Activated CD4-positive, alpha-beta T cell treated with anti-CD3 and anti-CD28 coated beads for 36 hours (primary cell): ENCODE results near the gene DNASE1L3. TPM values are rescaled to one million over a fixed set of nuclear protein-coding genes. Genes with fewer than 3 reads are reported as not detected.

ENCODE experiments used
- ATAC-seq: fragments of 200-7000 bp; cut with Tn5 transposase; one replicate; pipeline ENCODE4 v1.10.0; 2021; ENCODE audit warnings: mild to moderate bottlenecking, moderate library complexity
- CTCF ChIA-PET: fragments of 350-600 bp; sonication (Branson Sonifier 250); formaldehyde crosslinking; loops from one replicate; lab custom pipeline; 2021; ENCODE audit warnings: antibody characterized with exemption; lab: Charles Lee
- POLR2A ChIA-PET: fragments of 350-600 bp; sonication (Branson Sonifier 250); formaldehyde crosslinking; loops from one replicate; lab custom pipeline; 2021; ENCODE audit warnings: antibody characterized with exemption, inconsistent platforms; lab: Charles Lee
- DNase-seq: peaks from one replicate; pipeline ENCODE4 v3.0.0-alpha.2; 2020
- H3K27ac Mint-ChIP-seq: one replicate; pipeline ENCODE4 v1.8.0; 2021; ENCODE audit warnings: mixed read lengths
- H3K27me3 Mint-ChIP-seq: one replicate; pipeline ENCODE4 v1.8.0; 2021; ENCODE audit warnings: mixed read lengths
- H3K36me3 Mint-ChIP-seq: one replicate; pipeline ENCODE4 v1.8.0; 2021; ENCODE audit warnings: low read depth, mixed read lengths
- H3K4me1 Mint-ChIP-seq: one replicate; pipeline ENCODE4 v1.8.0; 2021; ENCODE audit warnings: mixed read lengths
- H3K4me3 Mint-ChIP-seq: one replicate; pipeline ENCODE4 v1.8.0; 2021; ENCODE audit warnings: mild to moderate bottlenecking, moderate library complexity, mixed read lengths
- H3K9me3 Mint-ChIP-seq: one replicate; pipeline ENCODE4 v1.8.0; 2021; ENCODE audit warnings: low read depth, mixed read lengths
- intact Hi-C, 2 experiments: fragments of 100-400 bp; cut with DNase I in 1 of 2; cut with micrococcal nuclease in 1 of 2; formaldehyde crosslinking; loops; one replicate each; pipeline versions ENCODE4 v1.14.2 to v1.15.1; 2022 to 2024; cut with DNase I, micrococcal nuclease
- total RNA-seq, 2 experiments: library from RNA; stranded (reverse); gene quantifications; one replicate each; pipeline ENCODE4 v1.2.3, GENCODE V29; 2021

Gene DNASE1L3
- total RNA-seq, 2 experiments from 2014 or later: not detected

DNA sequence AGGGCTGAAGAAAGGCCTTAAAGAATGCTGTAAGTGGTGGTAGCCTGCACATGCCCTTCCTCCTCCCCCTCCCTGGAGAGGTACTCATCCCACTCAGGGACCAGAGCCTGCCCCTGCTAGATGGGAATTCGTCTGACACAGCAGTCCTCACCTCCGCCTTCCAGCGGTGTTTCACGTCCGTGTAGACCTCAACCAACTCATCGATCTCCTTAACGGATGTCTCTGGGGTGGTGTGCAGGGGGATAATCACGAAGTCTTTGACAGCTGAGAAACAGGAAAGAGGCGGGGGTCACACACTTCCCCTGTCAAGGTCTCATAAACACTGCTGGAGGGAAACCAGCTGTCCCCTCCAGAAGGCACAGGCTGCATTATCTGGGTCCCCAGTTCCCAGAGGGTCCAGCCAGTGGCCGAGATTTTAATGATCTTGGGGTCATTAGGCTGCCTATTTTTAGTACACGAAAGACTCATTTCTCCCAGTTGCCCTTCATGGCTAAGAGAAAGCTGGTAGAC lies 9.9 kb downstream of the DNASE1L3 start:
- intact Hi-C loops: no loop called here
- no peak for ATAC-seq
- Mint-ChIP-seq H3K27ac (no peak overlapping the region), H3K4me1 (peaks cover 3% of the 10 kb centered on the region), H3K9me3 (peaks cover 3% of the 10 kb centered on the region), H3K36me3 (peaks cover 3% of the 10 kb centered on the region), H3K4me3 (no peak overlapping the region), H3K27me3 (peaks cover 13% of the 10 kb centered on the region)
- POLR2A ChIA-PET: interaction anchor here (0.7 kb wide), 1 partner anchor 1845 kb away, joined by 3 read pairs; no protein-coding TSS in a partner anchor
- DNase-seq: no peak
- CTCF ChIA-PET: interaction anchor here (0.5 to 1.2 kb wide), 5 partner anchors 8 to 133 kb away, joined by 3 to 5 read pairs (median 3); no protein-coding TSS in a partner anchor

DNA sequence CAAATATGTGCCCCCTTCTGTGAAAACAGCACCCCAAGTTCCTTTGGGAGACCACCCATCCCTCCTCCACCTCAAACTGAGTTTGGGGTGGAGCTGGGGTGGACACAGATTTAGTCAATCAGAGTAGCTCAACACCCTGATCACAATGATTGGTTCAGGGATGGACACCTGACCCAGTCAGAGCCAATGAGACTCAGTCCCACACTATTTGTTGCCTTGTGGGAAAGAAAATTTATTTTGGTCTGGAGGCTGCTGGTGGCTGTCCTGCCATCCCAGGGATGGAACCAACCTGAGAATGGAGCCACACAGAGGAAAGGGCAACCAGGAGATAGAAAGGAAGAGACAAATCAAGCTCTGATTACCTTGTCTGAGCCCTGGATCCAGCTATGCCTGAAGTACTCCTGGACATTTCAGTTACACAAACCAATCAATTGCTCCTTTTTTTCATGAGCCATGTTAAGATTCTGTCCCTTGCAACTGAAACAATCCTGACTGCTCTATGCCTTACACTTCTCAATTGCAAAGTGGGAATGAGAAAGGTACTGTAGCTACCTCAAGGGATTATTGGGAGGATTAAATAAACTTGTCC lies 10.6 kb downstream of the DNASE1L3 start:
- H3K27ac Mint-ChIP-seq: no peak overlapping the region
- ATAC-seq: no peak

DNA sequence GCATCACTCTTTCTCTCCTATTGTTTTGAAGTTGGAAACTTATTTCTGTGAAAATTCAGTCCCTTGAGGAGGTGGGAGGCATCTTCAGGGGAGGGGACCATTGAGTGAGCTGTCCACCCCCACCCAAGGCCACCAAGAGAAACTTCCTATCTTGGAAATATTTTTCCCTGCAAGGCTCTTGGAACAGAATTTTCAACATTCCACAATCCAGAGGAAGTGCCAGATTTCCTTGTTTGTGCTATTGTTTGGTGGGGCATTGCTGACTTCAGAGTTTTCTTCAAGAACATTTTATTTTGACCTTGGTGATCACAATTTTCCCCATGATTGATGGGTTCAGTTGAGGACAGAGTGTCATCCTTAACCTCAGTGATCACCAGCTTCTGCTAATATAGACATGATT lies 12.0 kb downstream of the DNASE1L3 start:
- no peak for DNase-seq
- POLR2A ChIA-PET: no interaction called here
- no peak overlapping the region for H3K4me3 Mint-ChIP-seq
- H3K27me3 Mint-ChIP-seq: peaks cover 13% of the 10 kb centered on the region
- CTCF ChIA-PET: interaction anchor here (1.5 kb wide), 1 partner anchor 18 kb away, joined by 5 read pairs; no protein-coding TSS in a partner anchor
- no peak for ATAC-seq
- H3K36me3 Mint-ChIP-seq: peaks cover 3% of the 10 kb centered on the region
- H3K9me3 Mint-ChIP-seq: peaks cover 3% of the 10 kb centered on the region
- peaks cover 3% of the 10 kb centered on the region for H3K4me1 Mint-ChIP-seq
- intact Hi-C loops: no loop called here
- no peak overlapping the region for H3K27ac Mint-ChIP-seq

More for the DNA sequence above, 10.6 kb downstream of the DNASE1L3 start:
- H3K4me3 Mint-ChIP-seq: no peak overlapping the region
- POLR2A ChIA-PET: interaction anchor here (0.7 kb wide), 1 partner anchor 1844 kb away, joined by 3 read pairs; no protein-coding TSS in a partner anchor
- peaks cover 13% of the 10 kb centered on the region for H3K27me3 Mint-ChIP-seq
- CTCF ChIA-PET: interaction anchor here (0.5 to 1.2 kb wide), 7 partner anchors 10 to 326 kb away, joined by 3 to 4 read pairs (median 3); partner anchors contain the start of genes HTD2 and RPP14
- intact Hi-C loops: no loop called here
- H3K9me3 Mint-ChIP-seq: peaks cover 3% of the 10 kb centered on the region
- peaks cover 3% of the 10 kb centered on the region for H3K36me3 Mint-ChIP-seq
- DNase-seq: no peak
- peaks cover 3% of the 10 kb centered on the region for H3K4me1 Mint-ChIP-seq

DNA sequence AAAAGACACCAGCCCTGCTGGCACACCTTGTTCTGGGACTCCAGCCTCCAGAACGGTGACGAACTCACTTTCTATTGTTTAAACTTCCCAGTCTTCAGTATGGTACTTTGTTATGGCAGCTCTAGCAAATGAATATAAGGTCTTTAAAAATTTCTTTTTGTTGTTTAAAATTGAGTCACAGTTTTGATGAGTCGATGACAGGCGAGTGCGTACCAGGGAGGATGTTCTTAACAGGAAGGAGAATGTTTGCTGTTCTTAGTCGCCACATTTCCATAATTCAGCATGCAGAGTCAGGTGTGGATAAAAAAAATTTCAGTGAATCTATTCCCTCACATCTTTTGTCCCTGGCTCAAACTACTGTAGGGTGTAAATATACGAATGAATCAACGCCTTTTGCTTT lies 12.4 kb downstream of the DNASE1L3 start:
- intact Hi-C loops: no loop called here
- ATAC-seq (peak; percentile 68), DNase-seq (no peak)
- H3K27me3 Mint-ChIP-seq: peaks cover 13% of the 10 kb centered on the region
- H3K4me3 Mint-ChIP-seq: no peak overlapping the region
- H3K27ac Mint-ChIP-seq: no peak overlapping the region
- peaks cover 3% of the 10 kb centered on the region for H3K36me3 Mint-ChIP-seq
- H3K4me1 Mint-ChIP-seq: peaks cover 3% of the 10 kb centered on the region
- H3K9me3 Mint-ChIP-seq: peaks cover 3% of the 10 kb centered on the region
- ChIA-PET POLR2A (no interaction called here), CTCF (interaction anchor here (1.5 kb wide), 1 partner anchor 18 kb away, joined by 5 read pairs; no protein-coding TSS in a partner anchor)

DNA sequence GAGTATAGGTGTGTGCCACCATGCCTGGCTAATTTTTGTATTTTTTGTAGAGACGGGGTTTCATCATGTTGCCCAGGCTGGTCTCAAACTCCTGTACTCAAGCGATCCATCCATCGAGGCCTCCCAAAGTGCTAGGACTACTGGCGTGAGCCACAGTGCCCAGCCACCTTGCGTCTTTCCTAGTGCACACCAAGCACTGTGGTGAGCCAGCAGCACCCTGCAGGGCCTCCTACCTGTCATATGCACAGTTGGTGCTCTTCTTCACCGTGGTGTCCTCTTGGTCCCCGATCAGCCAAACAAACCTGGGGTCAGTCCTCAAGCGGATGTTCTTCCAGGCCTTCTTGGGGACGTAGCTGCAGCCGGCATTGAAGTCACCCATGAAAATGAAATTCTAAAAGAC lies 13.2 kb downstream of the DNASE1L3 start:
- DNase-seq: no peak
- Mint-ChIP-seq H3K9me3 (peaks cover 3% of the 10 kb centered on the region), H3K27me3 (peaks cover 8% of the 10 kb centered on the region), H3K27ac (no peak overlapping the region), H3K4me1 (peaks cover 3% of the 10 kb centered on the region), H3K4me3 (no peak overlapping the region), H3K36me3 (no peaks in the 10 kb centered on the region)
- POLR2A ChIA-PET: no interaction called here
- CTCF ChIA-PET: interaction anchor here (1.4 to 1.6 kb wide), 3 partner anchors 17 to 21 kb away, joined by 5 to 6 read pairs (median 6); no protein-coding TSS in a partner anchor
- intact Hi-C loops: no loop called here
- no peak for ATAC-seq

DNA sequence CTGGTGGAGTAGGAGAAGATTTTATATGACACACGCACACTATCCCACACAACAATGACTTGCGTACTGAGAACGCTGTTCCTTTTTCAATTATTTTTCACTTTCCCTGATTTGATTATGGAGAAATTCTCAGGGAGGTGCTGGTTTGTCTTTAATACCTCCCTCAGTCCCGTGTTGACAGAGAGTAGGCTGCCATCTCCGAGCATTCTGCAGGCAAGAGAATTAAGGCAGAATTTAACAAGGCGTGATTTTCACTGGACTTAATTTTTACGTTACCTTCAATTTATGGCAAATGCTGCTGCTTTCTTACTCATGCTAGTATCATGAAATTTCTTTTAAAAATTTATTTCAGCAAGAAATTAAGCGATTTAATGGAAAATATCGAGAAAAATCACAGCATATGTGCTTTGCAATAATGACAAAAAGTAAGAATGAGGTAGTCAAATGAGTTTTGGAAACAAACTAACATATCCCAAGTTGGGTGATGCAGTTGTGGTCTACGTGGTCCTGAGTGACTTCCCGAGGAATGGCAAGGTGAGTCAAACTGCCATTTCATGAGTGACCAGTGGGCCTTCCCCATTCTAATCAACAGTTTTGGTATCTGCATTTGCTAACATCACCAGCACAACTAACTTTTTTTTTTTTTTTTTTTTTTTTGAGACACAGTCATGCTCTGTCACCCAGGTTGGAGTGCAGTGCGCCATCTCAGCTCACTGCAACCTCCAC lies 16.9 kb downstream of the DNASE1L3 start:
- intact Hi-C loops: no loop called here
- H3K27me3 Mint-ChIP-seq: no peaks in the 10 kb centered on the region

DNA sequence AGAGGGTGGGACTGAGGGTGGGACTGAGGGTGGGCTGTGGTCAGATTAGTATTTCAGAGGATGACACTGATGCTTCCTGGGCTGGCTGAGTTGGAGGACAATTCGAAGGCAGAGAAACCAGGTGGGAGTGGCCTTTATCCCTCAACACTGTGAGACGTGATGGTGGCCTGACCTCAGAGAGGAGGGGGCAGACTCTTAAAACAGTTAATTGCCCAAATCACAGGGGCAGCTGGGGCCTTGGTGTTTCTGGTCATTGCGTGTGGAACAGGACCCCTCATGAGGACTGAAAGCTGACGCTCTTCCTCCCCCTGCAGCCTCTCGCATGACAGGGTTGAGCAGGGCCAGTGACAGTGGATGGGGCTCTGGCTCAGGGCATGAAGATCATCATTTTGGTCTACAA lies 18.7 kb downstream of the DNASE1L3 start:
- CTCF ChIA-PET: interaction anchor here (0.6 to 11.0 kb wide), 2 partner anchors 9 to 23 kb away, joined by 3 to 224 read pairs; partner anchors contain the start of gene DNASE1L3
- DNase-seq (no peak), ATAC-seq (no peak)
- Mint-ChIP-seq H3K36me3 (no peaks in the 10 kb centered on the region), H3K27ac (no peak overlapping the region), H3K9me3 (no peaks in the 10 kb centered on the region), H3K4me3 (no peak overlapping the region), H3K4me1 (no peaks in the 10 kb centered on the region), H3K27me3 (no peaks in the 10 kb centered on the region)
- POLR2A ChIA-PET: no interaction called here
- intact Hi-C loops: no loop called here

More for the DNA sequence above, 16.9 kb downstream of the DNASE1L3 start:
- ATAC-seq (peak; percentile 9), DNase-seq (no peak)
- ChIA-PET POLR2A (no interaction called here), CTCF (interaction anchor here (1.1 to 11.0 kb wide), 2 partner anchors 21 to 112 kb away, joined by 3 to 224 read pairs; partner anchors contain the start of genes DNASE1L3, HTD2 and RPP14)
- no peak overlapping the region for H3K4me3 Mint-ChIP-seq
- no peaks in the 10 kb centered on the region for H3K36me3 Mint-ChIP-seq
- no peaks in the 10 kb centered on the region for H3K9me3 Mint-ChIP-seq
- H3K4me1 Mint-ChIP-seq: no peaks in the 10 kb centered on the region
- H3K27ac Mint-ChIP-seq: no peak overlapping the region

DNA sequence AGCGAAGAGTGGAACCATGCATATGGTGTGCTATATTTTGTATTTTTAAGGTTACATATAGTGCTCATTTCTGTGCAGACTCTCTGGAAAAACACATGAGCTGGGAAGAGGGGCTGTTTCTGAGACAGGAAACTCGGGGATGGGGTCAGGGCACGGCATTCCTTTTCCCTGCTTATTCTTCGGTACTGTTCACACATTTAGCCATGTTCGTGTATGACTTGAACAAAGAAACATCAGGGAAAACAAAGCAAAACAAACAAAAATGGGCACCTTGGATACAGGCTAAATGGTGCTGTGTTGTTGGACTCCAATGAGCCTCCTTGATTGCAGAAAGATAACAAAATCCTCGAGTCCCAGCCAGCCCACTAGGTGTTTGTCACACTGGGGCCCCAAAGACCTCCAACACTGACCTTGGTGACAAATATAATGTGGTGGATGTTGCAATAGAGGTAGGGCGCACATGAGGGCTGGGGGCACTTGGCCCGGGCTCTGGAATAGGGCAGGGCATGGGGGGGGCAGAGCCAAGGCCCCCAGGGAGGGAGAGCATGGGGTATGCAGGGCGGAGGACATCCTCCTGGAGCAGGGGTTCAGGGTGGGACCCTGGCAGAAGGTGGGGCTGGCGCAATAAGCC lies 19.3 kb downstream of the DNASE1L3 start:
- no peak for ATAC-seq
- CTCF ChIA-PET: interaction anchor here (11.0 kb wide), 1 partner anchor 24 kb away, joined by 224 read pairs; the partner anchor contains the start of gene DNASE1L3
- Mint-ChIP-seq H3K27me3 (no peaks in the 10 kb centered on the region), H3K36me3 (no peaks in the 10 kb centered on the region), H3K4me3 (no peak overlapping the region), H3K27ac (no peak overlapping the region), H3K9me3 (no peaks in the 10 kb centered on the region), H3K4me1 (no peaks in the 10 kb centered on the region)
- POLR2A ChIA-PET: no interaction called here
- intact Hi-C loops: no loop called here
- DNase-seq: no peak

DNA sequence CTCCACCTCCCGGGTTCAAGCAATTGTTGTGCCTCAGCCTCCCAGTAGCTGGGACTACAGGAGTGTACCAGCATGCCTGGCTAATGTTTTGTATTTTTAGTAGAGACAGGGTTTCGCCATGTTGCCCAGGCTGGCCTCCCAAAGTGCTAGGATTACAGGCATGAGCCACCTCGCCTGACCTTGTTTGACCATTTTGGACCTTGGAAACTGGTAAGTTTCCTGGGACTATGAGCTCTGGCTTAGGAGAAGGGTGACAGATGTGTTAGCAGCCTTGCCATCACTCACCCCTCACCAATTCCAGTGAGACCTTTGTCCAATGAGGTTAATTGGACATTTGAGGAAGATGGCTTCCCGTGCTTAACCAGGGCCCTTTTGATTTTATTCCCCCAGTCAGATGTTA lies 19.9 kb downstream of the DNASE1L3 start:
- Mint-ChIP-seq H3K27ac (no peak overlapping the region), H3K36me3 (no peaks in the 10 kb centered on the region), H3K9me3 (no peaks in the 10 kb centered on the region), H3K4me1 (no peaks in the 10 kb centered on the region), H3K27me3 (no peaks in the 10 kb centered on the region), H3K4me3 (no peak overlapping the region)
- CTCF ChIA-PET: interaction anchor here (11.0 kb wide), 1 partner anchor 24 kb away, joined by 224 read pairs; the partner anchor contains the start of gene DNASE1L3
- intact Hi-C loops: no loop called here
- ATAC-seq (no peak), DNase-seq (no peak)
- POLR2A ChIA-PET: interaction anchor here (0.5 kb wide), 1 partner anchor 148 kb away, joined by 3 read pairs; no protein-coding TSS in a partner anchor

DNA sequence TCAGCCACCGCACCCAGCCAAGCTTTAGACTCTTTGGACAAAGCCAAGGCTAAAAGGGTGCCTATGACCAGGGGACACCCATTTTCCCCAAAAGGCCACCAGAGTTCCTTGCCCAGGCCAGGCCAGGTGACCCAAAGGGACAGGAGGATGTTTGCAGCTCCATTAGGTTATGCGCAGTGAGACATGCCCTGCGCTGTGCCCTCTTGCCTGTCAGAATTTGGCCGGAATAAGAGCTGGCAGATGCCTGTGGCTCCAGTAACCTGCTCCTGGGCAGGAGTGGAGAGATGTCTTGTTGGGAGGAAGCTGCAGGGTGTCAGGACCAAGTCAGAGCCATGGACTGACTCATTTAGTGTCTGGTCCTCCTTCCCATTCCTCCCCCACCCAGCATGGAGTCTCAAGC lies 20.5 kb downstream of the DNASE1L3 start:
- POLR2A ChIA-PET: interaction anchor here (0.5 kb wide), 1 partner anchor 148 kb away, joined by 3 read pairs; no protein-coding TSS in a partner anchor
- no peaks in the 10 kb centered on the region for H3K4me1 Mint-ChIP-seq
- no peaks in the 10 kb centered on the region for H3K36me3 Mint-ChIP-seq
- H3K9me3 Mint-ChIP-seq: no peaks in the 10 kb centered on the region
- H3K27ac Mint-ChIP-seq: no peak overlapping the region
- intact Hi-C loops: no loop called here
- DNase-seq (no peak), ATAC-seq (no peak)
- no peak overlapping the region for H3K4me3 Mint-ChIP-seq
- no peaks in the 10 kb centered on the region for H3K27me3 Mint-ChIP-seq
- CTCF ChIA-PET: interaction anchor here (0.9 to 11.0 kb wide), 4 partner anchors 11 to 117 kb away, joined by 3 to 224 read pairs (median 23); partner anchors contain the start of genes DNASE1L3, HTD2 and RPP14
